Central memory CD8-positive, alpha-beta T cell (primary cell): Measurements from ENCODE around the gene DENR.
A peak's percentile ranks its signal among the peaks of the same experiment; 100 is the strongest.
"Not testable (repeated sequence)": the region's sequence is repeated elsewhere in the genome, so short reads cannot be mapped to it uniquely, and the experiment has no call there.

ENCODE experiments used
- ATAC-seq: fragments of 150-1000 bp; cut with Tn5 transposase; replicated peaks from 2 replicates; pipeline ENCODE4 v1.10.0; 2022; ENCODE audit warnings: mild to moderate bottlenecking, moderate FRiP score, moderate number of reproducible peaks; ENCODE audit not compliant: poor library complexity, severe bottlenecking; ENCODE audit errors: extremely low read depth
- DNase-seq, 2 donors: peaks; one replicate each; pipeline ENCODE4 v3.0.0; 2021; ENCODE audit warnings: low spot score in 2 of 2
- H3K27ac Mint-ChIP-seq: one replicate; pipeline ENCODE4 v1.8.0; 2022; ENCODE audit warnings: low read depth, mild to moderate bottlenecking, moderate library complexity, mixed read lengths
- H3K27me3 Mint-ChIP-seq: one replicate; pipeline ENCODE4 v1.8.0; 2022; ENCODE audit warnings: mixed read lengths
- H3K36me3 Mint-ChIP-seq: one replicate; pipeline ENCODE4 v1.8.0; 2022; ENCODE audit warnings: mild to moderate bottlenecking, moderate library complexity, mixed read lengths; ENCODE audit not compliant: insufficient read depth
- H3K4me1 Mint-ChIP-seq: one replicate; pipeline ENCODE4 v1.8.0; 2022; ENCODE audit warnings: mixed read lengths
- H3K4me3 Mint-ChIP-seq: one replicate; pipeline ENCODE4 v1.8.0; 2022; ENCODE audit warnings: mild to moderate bottlenecking, moderate library complexity, mixed read lengths
- H3K9me3 Mint-ChIP-seq: one replicate; pipeline ENCODE4 v1.8.0; 2022; ENCODE audit warnings: mixed read lengths

DENR gene

DNA sequence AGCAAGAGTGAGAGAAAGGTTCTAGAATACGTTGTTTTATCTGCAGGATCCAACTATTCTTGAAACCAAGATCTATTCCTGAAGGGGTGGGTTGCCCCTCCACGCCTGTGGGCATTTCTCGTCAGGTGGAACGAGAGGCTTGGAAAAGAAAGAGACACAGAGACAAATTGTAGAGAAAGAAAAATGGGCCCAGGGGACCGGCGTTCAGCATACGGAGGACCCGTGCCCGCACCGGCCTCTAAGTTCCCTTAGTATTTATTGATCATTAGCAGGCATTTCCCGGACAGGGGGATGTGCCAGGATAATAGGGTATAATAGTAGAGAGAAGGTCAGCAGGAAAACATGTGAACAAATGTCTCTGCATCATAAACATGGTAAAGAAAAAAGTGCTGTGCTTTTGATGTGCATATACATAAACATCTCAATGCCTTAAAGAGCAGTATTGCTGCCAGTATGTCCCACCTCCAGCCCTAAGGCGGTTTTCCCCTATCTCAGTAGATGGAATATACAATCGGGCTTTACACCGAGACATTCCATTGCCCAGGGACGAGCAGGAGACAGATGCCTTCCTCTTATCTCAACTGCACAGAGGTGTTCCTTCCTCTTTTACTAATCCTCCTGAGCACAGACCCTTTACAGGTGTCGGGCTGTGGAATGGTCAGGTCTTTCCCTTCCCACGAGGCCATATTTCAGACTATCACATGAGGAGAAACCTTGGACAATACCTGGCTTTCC is 1.7 kb upstream of the DENR start:
- Mint-ChIP-seq H3K36me3 (peaks cover 32% of the 10 kb centered on the region), H3K4me3 (peak overlapping the region; percentile 91), H3K4me1 (peaks cover 34% of the 10 kb centered on the region), H3K27ac (peak overlapping the region; percentile 93)
- DNase-seq, H3K27me3 Mint-ChIP-seq, ATAC-seq, H3K9me3 Mint-ChIP-seq: not testable (repeated sequence)

DNA sequence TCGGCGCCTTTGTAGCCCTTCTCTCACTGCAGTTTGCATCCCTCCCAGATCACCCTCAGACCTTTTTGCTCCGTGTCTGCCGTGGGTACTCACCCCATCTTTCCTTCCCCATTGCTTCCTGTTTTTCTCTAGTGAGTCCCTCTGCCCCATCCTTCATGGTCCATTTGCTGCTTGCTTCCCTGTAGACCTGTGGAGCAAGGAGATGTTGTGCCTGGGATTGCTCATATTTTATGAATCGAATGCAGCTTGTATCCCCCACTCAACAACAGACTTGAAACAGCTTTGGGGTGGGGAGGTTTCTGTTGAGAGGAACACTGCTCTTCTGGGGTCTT is 661 bp downstream of the DENR start:
- H3K4me1 Mint-ChIP-seq: peaks cover 52% of the 10 kb centered on the region
- H3K4me3 Mint-ChIP-seq: peak overlapping the region; percentile 91
- H3K27me3 Mint-ChIP-seq: no peaks in the 10 kb centered on the region
- no peak for DNase-seq
- H3K36me3 Mint-ChIP-seq: peaks cover 51% of the 10 kb centered on the region
- ATAC-seq: no peak
- no peaks in the 10 kb centered on the region for H3K9me3 Mint-ChIP-seq
- H3K27ac Mint-ChIP-seq: peak overlapping the region; percentile 93

DNA sequence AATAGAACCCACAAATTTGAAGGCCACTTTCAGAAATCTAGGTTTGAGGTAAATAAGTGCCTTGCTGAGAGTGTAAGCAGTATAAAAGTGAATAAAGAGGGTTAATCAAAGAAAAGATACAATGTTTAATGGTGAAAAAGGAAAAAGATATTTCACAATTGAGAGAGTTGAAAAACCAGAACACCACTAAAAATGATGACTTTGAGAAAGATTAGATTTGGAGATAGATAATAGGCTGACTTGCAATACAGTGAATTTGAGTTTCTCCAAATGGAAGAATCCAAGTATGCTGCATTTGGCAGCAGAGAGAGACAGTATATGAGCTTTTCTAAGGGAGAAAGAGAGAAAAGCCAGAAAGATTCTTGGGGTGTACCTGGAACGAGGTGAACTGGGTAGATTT is 2.2 kb downstream of the DENR start:
- Mint-ChIP-seq H3K27me3 (no peaks in the 10 kb centered on the region), H3K4me1 (peaks cover 52% of the 10 kb centered on the region), H3K36me3 (peaks cover 60% of the 10 kb centered on the region), H3K9me3 (no peaks in the 10 kb centered on the region), H3K4me3 (no peak overlapping the region), H3K27ac (no peak overlapping the region)
- ATAC-seq: no peak
- no peak for DNase-seq

DNA sequence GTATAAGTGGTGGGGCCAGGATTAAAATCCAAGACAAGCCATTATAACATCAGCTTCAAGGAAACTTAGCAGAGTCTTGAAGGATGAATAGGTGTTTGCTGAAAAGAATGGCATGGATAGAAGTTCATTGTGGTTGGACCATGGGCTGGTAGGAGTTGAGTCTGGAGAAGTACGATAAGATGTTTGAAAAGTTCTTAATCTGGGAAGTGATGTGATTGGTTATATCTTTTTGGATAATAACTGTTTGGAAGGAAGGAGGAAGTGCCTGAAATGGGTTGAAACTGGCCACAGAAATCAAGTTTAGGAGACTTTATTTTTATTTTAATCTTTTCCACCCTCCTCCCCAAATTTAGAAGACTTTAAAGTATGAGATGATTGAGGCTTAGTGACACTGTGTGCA is 4.9 kb downstream of the DENR start:
- H3K27ac Mint-ChIP-seq: no peak overlapping the region
- no peaks in the 10 kb centered on the region for H3K27me3 Mint-ChIP-seq
- H3K4me1 Mint-ChIP-seq: peaks cover 44% of the 10 kb centered on the region
- no peaks in the 10 kb centered on the region for H3K9me3 Mint-ChIP-seq
- peaks cover 74% of the 10 kb centered on the region for H3K36me3 Mint-ChIP-seq
- ATAC-seq (no peak), DNase-seq (no peak)
- no peak overlapping the region for H3K4me3 Mint-ChIP-seq

GRCh38 chr12:122785503-122785902 is 32.9 kb downstream of the DENR start:
- no peaks in the 10 kb centered on the region for H3K9me3 Mint-ChIP-seq
- no peaks in the 10 kb centered on the region for H3K4me1 Mint-ChIP-seq
- DNase-seq (no peak), ATAC-seq (no peak)
- no peaks in the 10 kb centered on the region for H3K27me3 Mint-ChIP-seq
- no peak overlapping the region for H3K4me3 Mint-ChIP-seq
- no peaks in the 10 kb centered on the region for H3K36me3 Mint-ChIP-seq
- no peak overlapping the region for H3K27ac Mint-ChIP-seq

- H3K27me3 Mint-ChIP-seq: no peaks in the 10 kb centered on the region
- H3K4me3 Mint-ChIP-seq: no peak overlapping the region
- no peak for ATAC-seq
- no peaks in the 10 kb centered on the region for H3K4me1 Mint-ChIP-seq
- H3K36me3 Mint-ChIP-seq: no peaks in the 10 kb centered on the region
- no peaks in the 10 kb centered on the region for H3K9me3 Mint-ChIP-seq
- no peak for DNase-seq
- H3K27ac Mint-ChIP-seq: no peak overlapping the region
Measured at GRCh38 chr12:122788387-122788786, 35.8 kb downstream of the DENR start.

- Mint-ChIP-seq H3K4me1 (no peaks in the 10 kb centered on the region), H3K4me3 (no peak overlapping the region), H3K27ac (no peak overlapping the region), H3K27me3 (no peaks in the 10 kb centered on the region), H3K9me3 (no peaks in the 10 kb centered on the region), H3K36me3 (no peaks in the 10 kb centered on the region)
- no peak for ATAC-seq
- no peak for DNase-seq
Measured at GRCh38 chr12:122789637-122790036, 37.0 kb downstream of the DENR start.

GRCh38 chr12:122790393-122791075 is 37.9 kb downstream of the DENR start:
- H3K4me1 Mint-ChIP-seq: no peaks in the 10 kb centered on the region
- H3K27ac Mint-ChIP-seq: no peak overlapping the region
- DNase-seq (no peak), ATAC-seq (no peak)
- no peak overlapping the region for H3K4me3 Mint-ChIP-seq
- H3K9me3 Mint-ChIP-seq: no peaks in the 10 kb centered on the region
- no peaks in the 10 kb centered on the region for H3K36me3 Mint-ChIP-seq
- H3K27me3 Mint-ChIP-seq: no peaks in the 10 kb centered on the region

DNA sequence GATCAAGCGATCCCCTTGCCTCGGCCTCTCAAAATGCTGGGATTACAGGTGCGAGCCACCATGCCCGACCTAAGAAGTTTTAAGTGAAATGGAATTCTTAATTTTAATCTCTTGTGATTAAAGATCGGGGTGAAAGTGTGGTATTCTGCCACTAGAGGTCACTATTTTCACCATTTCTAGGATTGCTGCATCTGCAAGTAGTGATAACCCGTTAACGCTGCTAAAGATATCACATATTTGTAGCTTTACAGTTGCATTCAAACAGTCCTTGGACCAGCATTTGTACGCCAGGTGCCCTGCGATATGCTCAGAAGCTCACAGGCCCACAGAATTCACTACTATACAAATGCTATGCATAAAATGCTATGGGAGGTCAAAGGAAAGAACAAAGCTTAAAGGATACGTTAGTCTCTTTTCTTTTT is 41.1 kb downstream of the DENR start:
- no peaks in the 10 kb centered on the region for H3K27me3 Mint-ChIP-seq
- no peaks in the 10 kb centered on the region for H3K4me1 Mint-ChIP-seq
- DNase-seq: peak; percentile 18 to 20

GRCh38 chr12:122795807-122796206 is 43.2 kb downstream of the DENR start:
- no peak overlapping the region for H3K27ac Mint-ChIP-seq
- no peaks in the 10 kb centered on the region for H3K9me3 Mint-ChIP-seq
- no peaks in the 10 kb centered on the region for H3K36me3 Mint-ChIP-seq
- no peak overlapping the region for H3K4me3 Mint-ChIP-seq
- no peaks in the 10 kb centered on the region for H3K27me3 Mint-ChIP-seq
- H3K4me1 Mint-ChIP-seq: no peaks in the 10 kb centered on the region
- ATAC-seq (no peak), DNase-seq (no peak)

More for the DNA sequence above, 41.1 kb downstream of the DENR start:
- peak; percentile 54 for ATAC-seq
- Mint-ChIP-seq H3K4me3 (no peak overlapping the region), H3K27ac (no peak overlapping the region), H3K9me3 (no peaks in the 10 kb centered on the region), H3K36me3 (no peaks in the 10 kb centered on the region)

DNA sequence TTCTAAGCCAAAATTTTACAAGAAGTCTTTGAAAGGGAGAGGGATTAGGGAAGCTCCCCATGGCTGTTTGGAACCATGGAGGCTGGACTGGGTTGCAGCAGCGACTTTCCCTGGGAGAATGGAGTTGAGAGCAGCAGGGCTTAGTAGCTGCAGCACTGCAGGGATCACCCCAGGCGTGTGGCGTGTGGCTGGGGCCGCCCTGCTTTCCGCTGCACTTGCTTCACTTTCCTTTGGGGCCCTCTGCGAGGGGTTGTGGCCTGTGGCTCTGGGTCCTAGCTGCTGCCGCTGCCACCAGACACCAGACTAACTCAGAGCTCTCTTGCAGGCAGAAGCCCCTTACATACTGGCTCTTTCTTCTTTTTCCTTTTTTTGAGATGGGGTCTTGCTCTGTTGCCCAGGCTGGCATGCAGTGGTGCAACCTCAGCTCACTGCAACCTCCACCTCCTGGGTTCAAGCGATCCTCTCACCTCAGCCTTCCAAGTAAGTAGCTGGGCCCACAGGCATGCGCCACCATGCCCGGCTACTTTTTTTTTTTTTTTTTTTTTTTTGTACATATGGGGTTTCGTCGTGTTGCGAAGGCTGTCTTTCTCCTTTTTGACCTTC is 47.1 kb downstream of the DENR start:
- no peaks in the 10 kb centered on the region for H3K27me3 Mint-ChIP-seq
- no peak for ATAC-seq
- DNase-seq: no peak

DNA sequence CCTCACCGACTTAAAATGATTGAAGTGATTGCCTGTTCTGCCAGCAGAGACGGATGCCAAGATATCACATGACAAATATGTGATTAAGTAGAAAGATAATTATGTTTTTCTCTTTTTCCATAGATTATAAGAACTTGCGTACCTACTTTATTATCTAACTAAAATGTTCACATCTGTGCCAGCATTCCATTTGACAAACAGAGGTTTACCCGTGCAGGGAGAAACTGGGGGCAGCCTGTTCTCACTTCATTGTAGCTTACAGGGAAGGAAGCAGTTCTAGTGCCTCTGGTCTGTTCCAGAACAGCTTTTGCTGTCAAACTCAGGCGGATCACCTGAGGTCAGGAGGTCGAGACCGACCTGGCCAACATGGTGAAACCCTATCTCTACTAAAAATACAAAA is 51.3 kb downstream of the DENR start:
- no peak for ATAC-seq
- Mint-ChIP-seq H3K9me3 (no peaks in the 10 kb centered on the region), H3K36me3 (no peaks in the 10 kb centered on the region), H3K27me3 (no peaks in the 10 kb centered on the region), H3K4me3 (no peak overlapping the region), H3K27ac (no peak overlapping the region), H3K4me1 (no peaks in the 10 kb centered on the region)
- DNase-seq: no peak

More for the DNA sequence above, 47.1 kb downstream of the DENR start:
- H3K4me1 Mint-ChIP-seq: no peaks in the 10 kb centered on the region
- H3K4me3 Mint-ChIP-seq: no peak overlapping the region
- H3K36me3 Mint-ChIP-seq: no peaks in the 10 kb centered on the region
- H3K9me3 Mint-ChIP-seq: no peaks in the 10 kb centered on the region
- no peak overlapping the region for H3K27ac Mint-ChIP-seq

DNA sequence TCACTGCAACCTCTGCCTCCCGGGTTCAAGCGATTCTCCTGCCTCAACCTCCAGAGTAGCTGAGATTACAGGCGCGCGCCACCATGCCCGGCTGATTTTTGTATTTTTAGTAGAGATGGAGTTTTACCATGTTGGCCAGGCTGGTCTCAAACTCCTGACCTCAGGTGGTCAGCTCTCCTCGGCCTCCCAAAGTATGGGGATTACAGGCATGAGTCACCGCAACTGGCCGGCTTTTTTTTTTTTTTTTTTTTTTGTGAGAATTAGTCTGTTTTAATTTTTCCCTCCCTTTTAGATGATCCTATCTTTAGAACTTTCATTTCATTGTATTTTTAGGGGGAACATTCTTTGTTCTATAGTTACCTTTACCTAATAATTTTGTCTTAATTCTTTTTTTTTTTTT is 52.3 kb downstream of the DENR start:
- not testable (repeated sequence) for H3K36me3 Mint-ChIP-seq, H3K27ac Mint-ChIP-seq, DNase-seq, H3K9me3 Mint-ChIP-seq, H3K27me3 Mint-ChIP-seq, ATAC-seq, H3K4me3 Mint-ChIP-seq, H3K4me1 Mint-ChIP-seq
